ENCODE results near the gene HPCA.

GRCh38 chr1:32867151-32867550 is 19.1 kb upstream of the HPCA start:
- TF ChIP-seq, protein P1, sequence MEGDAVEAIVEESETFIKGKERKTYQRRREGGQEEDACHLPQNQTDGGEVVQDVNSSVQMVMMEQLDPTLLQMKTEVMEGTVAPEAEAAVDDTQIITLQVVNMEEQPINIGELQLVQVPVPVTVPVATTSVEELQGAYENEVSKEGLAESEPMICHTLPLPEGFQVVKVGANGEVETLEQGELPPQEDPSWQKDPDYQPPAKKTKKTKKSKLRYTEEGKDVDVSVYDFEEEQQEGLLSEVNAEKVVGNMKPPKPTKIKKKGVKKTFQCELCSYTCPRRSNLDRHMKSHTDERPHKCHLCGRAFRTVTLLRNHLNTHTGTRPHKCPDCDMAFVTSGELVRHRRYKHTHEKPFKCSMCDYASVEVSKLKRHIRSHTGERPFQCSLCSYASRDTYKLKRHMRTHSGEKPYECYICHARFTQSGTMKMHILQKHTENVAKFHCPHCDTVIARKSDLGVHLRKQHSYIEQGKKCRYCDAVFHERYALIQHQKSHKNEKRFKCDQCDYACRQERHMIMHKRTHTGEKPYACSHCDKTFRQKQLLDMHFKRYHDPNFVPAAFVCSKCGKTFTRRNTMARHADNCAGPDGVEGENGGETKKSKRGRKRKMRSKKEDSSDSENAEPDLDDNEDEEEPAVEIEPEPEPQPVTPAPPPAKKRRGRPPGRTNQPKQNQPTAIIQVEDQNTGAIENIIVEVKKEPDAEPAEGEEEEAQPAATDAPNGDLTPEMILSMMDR (IDR thresholded peaks at IDR 0.05; ENCODE audit: low read depth, low read length), result no peak
- no peak for TF ChIP-seq EZH2phosphoT487 (IDR thresholded peaks at IDR 0.05; ENCODE audit: low read depth)
